ENCODE results near the gene SLC2A9. TPM values are rescaled to one million over a fixed set of nuclear protein-coding genes. Genes with fewer than 3 reads are reported as not detected.

Gene SLC2A9
- total and polyA plus RNA-seq, 2 donors (not counting 1 experiment from before 2014, with no cell fraction given): 2.3 to 3.9 TPM

GRCh38 chr4:9929111-9929510 lies 92.2 kb downstream of the SLC2A9 start:
- DNase-seq (ENCODE audit: low read depth in 2 of 2): no peak
- no peaks in the 10 kb centered on the region for H3K79me2 ChIP-seq (ENCODE audit: control insufficient read depth, insufficient read depth, low read length)
- no peaks in the 10 kb centered on the region for H3K4me1 ChIP-seq (ENCODE audit: control insufficient read depth, extremely low read depth, insufficient read depth, low read length)
- no peaks in the 10 kb centered on the region for H3K27me3 ChIP-seq (ENCODE audit: control insufficient read depth, insufficient read depth, low read length)
- H3K9me3 ChIP-seq (ENCODE audit: control insufficient read depth, insufficient read depth, low read depth, low read length): no peaks in the 10 kb centered on the region
- TF ChIP-seq CTCF (conservative IDR thresholded peaks at IDR 0.05 in 1 of 2, IDR thresholded peaks at IDR 0.05 in 1 of 2; ENCODE audit: low read depth in 1 of 2, low read length in 2 of 2): no peak
- TF ChIP-seq EZH2 (IDR thresholded peaks at IDR 0.05; ENCODE audit: low read length, missing control alignments): no peak
- no peak overlapping the region for H3K4me3 ChIP-seq (replicated peaks in 1 of 4; ENCODE audit: control extremely low read depth in 1 of 4, insufficient read depth in 1 of 4, low read depth in 3 of 4, low read length in 4 of 4)
- H3K9ac ChIP-seq (ENCODE audit: insufficient read depth, low read length): no peak overlapping the region
- H3K27ac ChIP-seq (ENCODE audit: insufficient read depth, low read length): no peak overlapping the region
- H4K20me1 ChIP-seq (ENCODE audit: control insufficient read depth, extremely low read depth, insufficient read depth, low read length): no peaks in the 10 kb centered on the region
- H2AFZ ChIP-seq (ENCODE audit: low read length): no peak overlapping the region
- no peak overlapping the region for H3K4me2 ChIP-seq (ENCODE audit: extremely low read depth, insufficient read depth, low read length)
- H3K36me3 ChIP-seq (ENCODE audit: control insufficient read depth, insufficient read depth, low read length): no peaks in the 10 kb centered on the region

GRCh38 chr4:9927341-9928007 lies 93.8 kb downstream of the SLC2A9 start:
- Histone ChIP-seq H3K36me3 (ENCODE audit: control insufficient read depth, insufficient read depth, low read length) (no peaks in the 10 kb centered on the region), H3K27ac (ENCODE audit: insufficient read depth, low read length) (no peak overlapping the region), H3K4me1 (ENCODE audit: control insufficient read depth, extremely low read depth, insufficient read depth, low read length) (no peaks in the 10 kb centered on the region), H3K4me2 (ENCODE audit: extremely low read depth, insufficient read depth, low read length) (no peak overlapping the region), H2AFZ (ENCODE audit: low read length) (no peak overlapping the region), H3K9ac (ENCODE audit: insufficient read depth, low read length) (no peak overlapping the region), H4K20me1 (ENCODE audit: control insufficient read depth, extremely low read depth, insufficient read depth, low read length) (no peaks in the 10 kb centered on the region), H3K79me2 (ENCODE audit: control insufficient read depth, insufficient read depth, low read length) (no peaks in the 10 kb centered on the region), H3K4me3 (replicated peaks in 1 of 4; ENCODE audit: control extremely low read depth in 1 of 4, insufficient read depth in 1 of 4, low read depth in 3 of 4, low read length in 4 of 4) (no peak overlapping the region), H3K9me3 (ENCODE audit: control insufficient read depth, insufficient read depth, low read depth, low read length) (no peaks in the 10 kb centered on the region), H3K27me3 (ENCODE audit: control insufficient read depth, insufficient read depth, low read length) (no peaks in the 10 kb centered on the region)
- DNase-seq (ENCODE audit: low read depth in 2 of 2): no peak
- TF ChIP-seq EZH2 (IDR thresholded peaks at IDR 0.05; ENCODE audit: low read length, missing control alignments): no peak
- no peak for TF ChIP-seq CTCF (conservative IDR thresholded peaks at IDR 0.05 in 1 of 2, IDR thresholded peaks at IDR 0.05 in 1 of 2; ENCODE audit: low read depth in 1 of 2, low read length in 2 of 2)

- Histone ChIP-seq H3K27me3 (ENCODE audit: control insufficient read depth, insufficient read depth, low read length) (no peaks in the 10 kb centered on the region), H3K79me2 (ENCODE audit: control insufficient read depth, insufficient read depth, low read length) (no peaks in the 10 kb centered on the region), H3K4me1 (ENCODE audit: control insufficient read depth, extremely low read depth, insufficient read depth, low read length) (no peaks in the 10 kb centered on the region), H3K36me3 (ENCODE audit: control insufficient read depth, insufficient read depth, low read length) (no peaks in the 10 kb centered on the region), H3K27ac (ENCODE audit: insufficient read depth, low read length) (no peak overlapping the region), H4K20me1 (ENCODE audit: control insufficient read depth, extremely low read depth, insufficient read depth, low read length) (no peaks in the 10 kb centered on the region), H3K4me3 (replicated peaks in 1 of 4; ENCODE audit: control extremely low read depth in 1 of 4, insufficient read depth in 1 of 4, low read depth in 3 of 4, low read length in 4 of 4) (no peak overlapping the region), H3K9ac (ENCODE audit: insufficient read depth, low read length) (no peak overlapping the region), H2AFZ (ENCODE audit: low read length) (no peak overlapping the region), H3K9me3 (ENCODE audit: control insufficient read depth, insufficient read depth, low read depth, low read length) (no peaks in the 10 kb centered on the region), H3K4me2 (ENCODE audit: extremely low read depth, insufficient read depth, low read length) (no peak overlapping the region)
- no peak for DNase-seq (ENCODE audit: low read depth in 2 of 2)
- TF ChIP-seq CTCF (conservative IDR thresholded peaks at IDR 0.05 in 1 of 2, IDR thresholded peaks at IDR 0.05 in 1 of 2; ENCODE audit: low read depth in 1 of 2, low read length in 2 of 2): no peak
- no peak for TF ChIP-seq EZH2 (IDR thresholded peaks at IDR 0.05; ENCODE audit: low read length, missing control alignments)
These were observed 94.7 kb downstream of the SLC2A9 start for GRCh38 chr4:9926586-9926985.
